HG02970 (cell line): ENCODE results near the gene PACRG.

Experiments
- ATAC-seq: cut with Tn5 transposase; IDR thresholded peaks from one replicate; pipeline ENCODE4 v1.9.1; 2021; ENCODE audit warnings: mild to moderate bottlenecking, moderate library complexity, moderate number of reproducible peaks; ENCODE audit not compliant: unreplicated experiment, low FRiP score

PACRG gene

GRCh38 chr6:163189609-163190008, 461.8 kb downstream of the PACRG start:
- ATAC-seq, result no peak

GRCh38 chr6:163190786-163191185, 463.0 kb downstream of the PACRG start:
- no peak for ATAC-seq

GRCh38 chr6:163191704-163192537, 464.1 kb downstream of the PACRG start:
- no peak for ATAC-seq

GRCh38 chr6:163192591-163192990, 464.8 kb downstream of the PACRG start:
- no peak for ATAC-seq

- ATAC-seq, result no peak
These were observed 465.6 kb downstream of the PACRG start for GRCh38 chr6:163193326-163193725.

- ATAC-seq, result no peak
These were observed 468.2 kb downstream of the PACRG start for GRCh38 chr6:163195721-163196691.

GRCh38 chr6:163197839-163198238, 470.1 kb downstream of the PACRG start:
- no peak for ATAC-seq

GRCh38 chr6:163198396-163198795, 470.6 kb downstream of the PACRG start:
- ATAC-seq, result no peak

- no peak for ATAC-seq
These were observed 471.6 kb downstream of the PACRG start for GRCh38 chr6:163199371-163199770.

GRCh38 chr6:163200289-163200688, 472.5 kb downstream of the PACRG start:
- ATAC-seq, result no peak

GRCh38 chr6:163200694-163201093, 472.9 kb downstream of the PACRG start:
- ATAC-seq, result no peak

- ATAC-seq, result no peak
These were observed 474.1 kb downstream of the PACRG start for GRCh38 chr6:163201855-163202254.

- ATAC-seq, result no peak
These were observed 478.4 kb downstream of the PACRG start for GRCh38 chr6:163206196-163206595.

GRCh38 chr6:163207431-163208383, 479.9 kb downstream of the PACRG start:
- no peak for ATAC-seq

- no peak for ATAC-seq
These were observed 481.2 kb downstream of the PACRG start for GRCh38 chr6:163209005-163209404.

GRCh38 chr6:163212123-163212522, 484.3 kb downstream of the PACRG start:
- no peak for ATAC-seq

- ATAC-seq, result no peak
These were observed 486.5 kb downstream of the PACRG start for GRCh38 chr6:163214259-163214658.

GRCh38 chr6:163218361-163218894, 490.7 kb downstream of the PACRG start:
- no peak for ATAC-seq

- ATAC-seq, result no peak
These were observed 498.5 kb downstream of the PACRG start for GRCh38 chr6:163226181-163226835.
